Urothelium cell line (cell line): ENCODE data around the gene CD86.

Source experiments
- DNase-seq: peaks from one replicate; pipeline ENCODE4 v3.0.0; 2011; ENCODE audit warnings: low spot score, mixed read lengths
- FAIRE-seq: peaks from 2 replicates; lab custom pipeline; 2011; peaks lifted over from hg19 to GRCh38; lab: Jason Lieb, UNC

The CD86 gene

GRCh38 chr3:122058294-122058693 is 3.1 kb downstream of the CD86 start:
- DNase-seq, result no peak
- no peak for FAIRE-seq

- FAIRE-seq, result no peak
Measured at GRCh38 chr3:122060040-122060698, 5.0 kb downstream of the CD86 start.

GRCh38 chr3:122063908-122064307 is 8.7 kb downstream of the CD86 start:
- DNase-seq (no peak), FAIRE-seq (no peak)

More at GRCh38 chr3:122060040-122060698, 5.0 kb downstream of the CD86 start:
- no peak for DNase-seq

GRCh38 chr3:122064326-122064725 is 9.2 kb downstream of the CD86 start:
- FAIRE-seq, result no peak
- no peak for DNase-seq

- FAIRE-seq (peak; percentile 32), DNase-seq (no peak)
Measured at GRCh38 chr3:122066331-122067213, 11.4 kb downstream of the CD86 start.

- DNase-seq, result no peak
- FAIRE-seq, result no peak
Measured at GRCh38 chr3:122067214-122067550, 12.0 kb downstream of the CD86 start.

GRCh38 chr3:122067588-122068240 is 12.6 kb downstream of the CD86 start:
- FAIRE-seq, result no peak

GRCh38 chr3:122074621-122075265 is 19.6 kb downstream of the CD86 start:
- FAIRE-seq, result no peak
- no peak for DNase-seq

More at GRCh38 chr3:122067588-122068240, 12.6 kb downstream of the CD86 start:
- no peak for DNase-seq

GRCh38 chr3:122076491-122077292 is 21.5 kb downstream of the CD86 start:
- FAIRE-seq, result no peak
- DNase-seq, result no peak

GRCh38 chr3:122077293-122078234 is 22.4 kb downstream of the CD86 start:
- FAIRE-seq (no peak), DNase-seq (no peak)

- FAIRE-seq, result no peak
Measured at GRCh38 chr3:122078235-122078935, 23.2 kb downstream of the CD86 start.

GRCh38 chr3:122079524-122080206 is 24.5 kb downstream of the CD86 start:
- FAIRE-seq (no peak), DNase-seq (no peak)

More at GRCh38 chr3:122078235-122078935, 23.2 kb downstream of the CD86 start:
- DNase-seq, result no peak

- FAIRE-seq (no peak), DNase-seq (no peak)
Measured at GRCh38 chr3:122080207-122080587, 25.0 kb downstream of the CD86 start.

- DNase-seq (no peak), FAIRE-seq (no peak)
Measured at GRCh38 chr3:122081543-122082247, 26.5 kb downstream of the CD86 start.

GRCh38 chr3:122082357-122082756 is 27.2 kb downstream of the CD86 start:
- no peak for DNase-seq
- no peak for FAIRE-seq

- DNase-seq (no peak), FAIRE-seq (no peak)
Measured at GRCh38 chr3:122084799-122085198, 29.6 kb downstream of the CD86 start.

- DNase-seq (no peak), FAIRE-seq (no peak)
Measured at GRCh38 chr3:122085673-122086072, 30.5 kb downstream of the CD86 start.
